DMS114 treated with DMSO at 0.1 percent for 48 hours (cell line): Measurements from ENCODE around the gene WNT4.
A peak's percentile ranks its signal among the peaks of the same experiment; 100 is the strongest.
"Not testable (repeated sequence)": the region's sequence is repeated elsewhere in the genome, so short reads cannot be mapped to it uniquely, and the experiment has no call there.

Source experiments
- DNase-seq: peaks from one replicate; lab custom pipeline; 2025; ENCODE audit not compliant: unreplicated experiment; lab: John Stamatoyannopoulos, UW

WNT4 gene

DNA sequence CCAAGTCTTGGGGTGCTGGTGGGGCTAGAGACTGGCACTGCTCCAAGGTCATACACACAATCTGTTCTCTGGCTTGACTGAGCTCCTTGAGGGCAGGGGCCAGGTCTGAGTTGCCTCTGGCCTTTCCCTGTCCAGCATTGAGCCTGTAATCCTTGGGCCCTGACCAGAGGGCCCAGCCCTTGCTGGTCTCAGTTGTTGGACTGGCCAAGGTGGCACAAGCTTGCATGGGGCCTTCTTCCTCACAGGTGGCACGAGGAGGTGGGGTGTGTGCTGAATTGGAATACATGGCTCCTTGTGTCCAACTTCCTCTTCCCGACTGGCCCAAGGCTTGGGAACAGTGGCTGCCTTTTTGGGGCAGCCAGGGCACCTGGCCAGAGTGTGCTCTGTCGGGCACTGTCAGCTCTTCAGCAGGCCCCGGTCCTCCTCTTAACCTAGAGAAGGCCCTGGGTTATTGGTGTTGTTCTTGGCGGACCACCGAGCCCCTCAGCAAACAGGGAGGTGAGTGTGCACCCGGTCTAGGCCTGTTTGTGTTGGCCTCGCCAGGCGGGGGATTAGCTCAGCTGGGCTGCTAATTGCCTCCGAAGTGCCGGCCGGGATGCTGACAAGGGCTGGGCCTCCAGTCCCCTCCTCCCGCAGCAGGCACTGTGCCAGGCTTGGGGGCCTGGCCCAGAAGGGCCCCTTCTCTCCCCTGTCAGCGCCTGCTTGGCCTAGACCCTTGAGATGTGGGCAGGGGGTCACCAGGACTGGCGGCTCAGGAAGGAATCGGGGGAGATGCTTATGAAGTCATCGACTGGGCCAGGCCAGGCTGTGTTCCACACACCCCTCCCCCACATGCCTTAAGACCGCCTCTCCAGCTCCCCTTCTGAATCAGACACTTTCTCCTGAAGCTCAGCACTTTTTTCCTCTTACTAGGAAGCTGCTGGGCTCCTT is 28.5 kb downstream of the WNT4 start:
- no peak for DNase-seq

DNA sequence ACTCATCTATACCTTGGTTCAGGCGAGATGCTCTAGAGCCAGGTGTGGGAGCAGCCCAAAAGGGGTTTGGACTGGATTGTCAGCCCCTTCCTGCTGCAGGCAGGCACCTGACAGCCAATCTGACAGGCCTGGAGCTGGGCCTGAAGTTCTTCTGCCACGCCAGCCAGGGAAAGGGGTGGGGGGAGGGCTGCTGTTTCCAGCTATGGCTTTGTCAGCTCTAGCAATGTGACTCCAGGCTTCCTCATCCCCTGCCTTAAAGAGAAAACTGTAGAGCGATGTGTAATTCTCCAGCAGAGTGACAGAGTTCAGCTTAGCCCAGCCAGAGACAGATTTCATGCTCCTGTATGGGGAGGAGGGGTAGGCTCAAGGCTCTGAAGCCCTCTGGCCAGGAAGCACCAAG is 30.3 kb downstream of the WNT4 start:
- no peak for DNase-seq

DNA sequence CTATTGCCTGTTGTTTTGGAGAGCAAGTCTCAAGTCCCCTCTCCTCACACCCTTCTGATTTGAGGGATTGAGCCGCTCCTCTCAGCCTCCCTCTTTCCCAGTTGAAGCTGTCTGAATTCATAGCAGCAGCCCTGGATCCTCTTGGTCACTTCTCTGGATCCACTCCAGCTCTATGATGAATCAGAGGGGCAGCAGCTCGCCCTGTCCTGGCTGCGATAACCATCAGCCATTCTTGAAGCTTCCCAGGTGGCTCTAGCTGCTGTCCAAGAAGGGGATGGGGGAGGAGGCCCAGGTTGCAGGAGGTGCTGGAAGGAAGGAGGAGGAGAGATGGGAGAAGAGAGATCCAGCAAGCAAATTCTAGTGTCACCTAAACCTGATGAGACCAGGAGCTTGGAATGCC is 31.3 kb downstream of the WNT4 start:
- no peak for DNase-seq

DNA sequence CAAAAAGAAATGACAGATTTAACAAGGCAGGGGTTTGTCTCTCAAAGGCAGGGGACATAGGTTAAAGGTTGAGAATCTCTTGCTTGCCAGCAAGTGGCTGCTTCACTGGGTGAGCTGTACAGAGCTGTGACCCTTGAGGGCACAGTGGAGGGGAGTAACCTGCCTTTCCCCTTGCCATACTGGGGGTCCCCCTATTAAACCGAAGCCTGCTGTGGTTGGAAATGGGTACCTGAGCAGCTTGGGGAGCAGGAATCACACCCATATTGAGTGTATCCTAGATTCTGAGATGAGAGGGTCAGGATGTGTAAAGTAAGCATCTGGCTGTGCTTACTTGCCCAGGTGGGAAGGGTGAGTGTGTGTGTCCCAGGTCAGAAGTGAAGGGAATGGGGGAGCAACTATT is 31.8 kb downstream of the WNT4 start:
- DNase-seq: no peak

DNA sequence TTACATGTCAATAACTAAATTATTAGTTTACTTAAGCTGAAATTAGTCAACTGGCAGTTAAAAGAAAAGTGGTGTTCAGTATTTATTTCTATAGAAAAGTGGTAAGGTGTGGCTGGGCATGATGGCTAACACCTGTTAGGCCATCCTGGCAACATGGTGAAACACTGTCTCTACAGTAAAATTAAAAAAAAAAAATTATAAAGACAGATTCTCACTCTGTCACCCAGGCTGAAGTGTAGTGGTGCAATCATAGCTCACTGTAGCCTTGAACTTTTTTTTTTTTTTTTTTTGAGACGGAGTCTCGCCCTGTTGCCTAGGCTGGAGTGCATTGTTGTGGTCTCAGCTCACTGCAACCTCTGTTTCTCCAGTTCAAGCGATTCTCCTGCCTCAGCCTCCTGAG is 32.9 kb downstream of the WNT4 start:
- no peak for DNase-seq

DNA sequence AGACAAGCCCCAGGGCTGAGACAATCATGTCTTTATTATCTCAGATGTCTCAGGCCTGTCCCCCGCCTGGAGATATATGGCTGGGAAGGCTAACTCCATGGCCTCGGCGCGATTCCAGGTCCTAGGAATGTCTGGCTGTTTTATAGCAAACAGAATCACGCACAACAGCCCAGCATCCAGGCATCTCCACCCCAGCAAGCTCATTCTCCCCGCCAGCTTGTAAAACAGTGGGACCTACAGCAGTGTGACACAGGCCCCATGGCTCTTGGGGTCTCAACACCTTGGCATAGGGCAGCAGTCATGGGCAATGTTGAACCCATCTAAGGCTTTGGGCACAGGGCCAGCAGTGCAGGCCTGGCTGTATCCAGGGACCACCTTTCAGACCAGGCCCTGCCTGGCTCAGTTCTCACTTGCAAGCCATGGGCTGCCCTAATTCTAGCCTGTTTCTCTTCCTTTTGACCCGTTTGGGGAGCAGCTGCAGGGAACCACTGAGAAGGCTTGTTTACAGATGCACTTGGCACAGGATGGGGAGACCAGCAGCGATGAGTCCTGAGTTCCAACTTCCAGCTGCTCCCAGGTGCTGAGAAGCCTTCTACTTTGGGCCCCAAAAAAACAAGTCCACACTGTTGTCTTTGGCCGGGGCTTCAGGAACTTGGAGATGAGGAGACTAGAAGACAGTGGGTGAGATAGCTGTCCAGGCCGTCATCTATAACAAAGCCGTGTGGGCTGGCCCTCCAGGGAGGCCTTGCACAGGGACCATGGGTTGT is 34.4 kb downstream of the WNT4 start:
- no peak for DNase-seq

DNA sequence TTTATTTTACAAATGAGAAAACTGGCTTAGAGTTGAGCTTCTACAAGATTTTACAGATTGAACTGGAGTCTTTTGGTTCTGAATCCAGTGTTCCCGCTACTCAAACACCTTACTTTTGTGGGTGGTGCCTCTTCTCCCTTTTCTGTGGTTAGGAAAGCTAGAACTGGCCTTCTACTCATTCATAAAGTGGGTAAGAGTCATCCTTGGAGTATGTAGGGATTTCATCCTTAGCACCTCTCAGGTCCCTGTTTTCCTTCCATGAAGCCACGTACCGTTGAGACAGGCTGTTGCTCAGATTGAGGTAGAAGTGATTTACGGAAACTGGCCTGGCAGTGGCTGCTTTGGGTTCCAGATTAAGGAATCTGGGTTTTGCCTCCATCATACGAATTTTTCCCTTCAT is 35.8 kb downstream of the WNT4 start:
- DNase-seq: no peak

DNA sequence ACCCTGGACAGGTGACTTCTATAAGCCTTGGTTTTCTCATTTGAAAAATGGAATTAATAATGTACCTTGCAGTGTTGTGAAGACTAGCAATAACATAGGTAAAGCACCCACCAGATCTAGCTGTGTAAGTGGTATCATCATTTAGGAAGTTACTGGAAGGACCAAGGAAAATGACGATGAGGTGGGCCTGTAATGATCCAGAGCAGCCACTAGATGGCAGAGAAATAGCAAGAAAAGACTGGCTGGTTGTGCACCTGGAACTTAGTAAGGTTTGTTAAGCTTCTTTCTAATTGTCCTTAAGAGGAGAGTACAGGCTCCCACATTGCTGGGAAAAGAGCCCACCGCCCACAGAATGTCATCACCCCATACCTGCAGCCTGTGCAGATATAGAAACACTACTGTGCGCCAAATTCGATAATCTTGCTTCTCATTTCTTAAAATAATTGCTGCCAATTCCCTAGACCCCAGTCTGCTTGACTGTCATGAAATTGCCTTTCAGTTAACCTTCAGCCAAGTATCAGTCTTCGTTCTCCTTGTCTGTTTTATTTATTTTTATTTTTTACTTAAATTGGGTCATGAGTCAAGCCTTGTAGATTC is 37.2 kb downstream of the WNT4 start:
- peak; percentile 55 for DNase-seq

DNA sequence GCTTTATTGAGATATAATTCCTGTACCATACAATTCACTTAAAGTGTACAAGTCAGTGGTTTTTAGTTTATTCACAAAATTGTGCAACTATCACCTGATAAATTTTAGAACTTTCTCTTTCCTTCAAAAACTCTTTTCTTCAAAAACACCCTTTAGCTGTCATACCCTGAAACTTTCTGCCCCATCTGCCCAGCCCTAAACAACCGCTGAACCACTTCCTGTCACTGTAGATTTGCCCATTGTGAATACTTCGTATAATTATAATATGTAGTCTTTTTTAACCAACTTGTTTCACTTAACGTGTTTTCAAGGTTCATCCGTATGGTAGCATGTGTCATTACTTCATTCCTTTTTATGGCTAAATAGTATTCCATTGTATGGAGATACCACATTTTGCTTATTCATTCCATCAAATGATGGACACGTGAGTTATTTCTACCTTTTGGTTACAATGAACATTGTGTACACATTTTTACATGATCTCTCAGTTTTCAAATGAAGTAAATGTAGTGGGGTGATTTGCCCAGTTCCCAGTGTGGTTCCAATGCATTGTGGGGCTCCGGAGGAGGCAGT is 37.9 kb downstream of the WNT4 start:
- no peak for DNase-seq

DNA sequence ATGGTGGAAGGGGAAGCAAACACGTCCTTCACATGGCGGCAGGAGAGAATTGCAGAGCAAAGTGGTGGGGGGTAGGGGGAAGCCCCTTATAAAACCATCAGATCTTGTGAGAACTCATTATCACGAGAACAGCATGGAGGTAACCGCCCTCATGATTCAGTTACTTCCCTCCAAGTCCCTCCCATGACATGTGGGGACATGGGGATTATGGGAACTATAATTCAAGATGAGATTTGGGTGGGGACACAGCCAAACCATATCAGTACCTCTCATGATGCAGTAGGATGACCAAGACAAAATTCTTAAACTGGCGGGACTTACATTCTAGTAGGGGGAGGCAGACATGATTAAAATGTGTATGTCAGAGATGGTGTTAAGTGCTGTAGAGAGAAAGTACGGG is 38.8 kb downstream of the WNT4 start:
- DNase-seq: no peak

DNA sequence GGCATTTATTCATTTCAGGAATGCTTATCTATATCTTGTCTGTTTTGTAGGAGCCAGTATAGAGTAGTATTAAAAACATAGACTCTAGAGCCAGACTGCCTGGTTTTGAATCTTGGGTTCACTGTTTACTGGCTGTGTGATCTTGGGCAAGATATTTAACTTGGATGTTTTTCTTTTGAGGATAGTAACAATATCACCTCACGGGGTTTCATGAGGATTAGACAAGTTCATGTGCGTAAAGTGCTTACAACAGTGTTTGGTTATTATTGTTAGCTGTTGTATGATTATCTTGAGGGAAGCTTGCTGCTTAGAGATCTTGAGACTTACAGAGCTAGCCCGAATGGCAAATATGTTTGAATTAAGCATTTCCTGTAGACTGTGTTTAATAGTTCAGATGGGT is 40.2 kb downstream of the WNT4 start:
- DNase-seq: no peak

DNA sequence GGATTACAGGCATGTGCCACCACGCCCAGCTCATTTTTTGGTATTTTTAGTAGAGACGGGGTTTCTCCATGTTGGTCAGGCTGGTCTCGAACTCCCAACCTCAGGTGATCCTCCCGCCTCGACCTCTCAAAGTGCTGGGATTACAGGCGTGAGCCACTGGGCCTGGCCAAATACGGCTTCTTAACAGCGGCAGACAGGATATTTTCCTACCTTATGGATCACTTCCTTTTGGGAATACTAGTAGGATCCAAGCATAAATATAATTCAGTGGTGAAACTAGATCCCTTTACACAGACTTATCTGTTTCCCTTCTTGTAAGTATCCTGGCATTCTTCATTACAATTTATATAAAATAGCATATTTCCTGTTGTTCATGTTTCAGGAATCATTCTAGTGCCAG is 40.9 kb downstream of the WNT4 start:
- DNase-seq: no peak

DNA sequence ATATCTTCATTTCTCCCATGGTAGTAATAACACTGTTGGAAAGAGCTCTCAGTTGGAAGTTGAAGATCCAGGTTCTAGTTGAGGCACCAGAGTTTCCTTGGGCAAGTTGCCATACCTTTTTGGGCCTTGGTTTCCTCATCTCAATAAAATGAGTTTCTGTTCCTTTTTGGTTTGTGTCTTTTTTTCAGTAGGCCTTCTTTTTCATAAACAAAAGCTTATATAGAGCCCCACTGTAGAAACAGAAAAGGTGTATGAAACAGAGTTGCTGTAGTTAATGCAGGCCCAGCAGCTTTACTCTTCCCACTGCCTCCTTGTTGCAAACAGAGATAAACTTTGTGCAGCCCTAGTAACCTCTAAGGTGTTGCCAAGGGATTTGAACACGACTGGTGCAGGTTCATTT is 41.7 kb downstream of the WNT4 start:
- DNase-seq: no peak

DNA sequence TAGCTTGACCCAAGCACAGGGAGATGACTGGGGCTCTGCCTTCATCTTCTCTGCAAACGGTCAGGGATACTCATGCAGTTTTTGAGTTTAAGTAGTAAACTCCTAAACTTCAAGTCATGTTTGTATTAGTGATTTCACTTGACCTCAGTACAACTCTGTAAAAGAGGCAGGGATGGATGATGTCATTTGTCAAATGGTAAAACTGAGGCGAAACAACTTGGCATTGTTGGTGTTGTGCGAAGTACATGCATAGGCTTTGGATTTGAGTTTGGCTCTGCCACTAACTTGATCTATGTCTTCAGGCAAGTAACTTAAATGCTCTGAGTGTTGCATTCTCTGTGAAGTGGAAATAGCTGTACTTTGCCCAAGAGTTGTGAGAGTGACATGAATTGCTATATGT is 42.7 kb downstream of the WNT4 start:
- no peak for DNase-seq

DNA sequence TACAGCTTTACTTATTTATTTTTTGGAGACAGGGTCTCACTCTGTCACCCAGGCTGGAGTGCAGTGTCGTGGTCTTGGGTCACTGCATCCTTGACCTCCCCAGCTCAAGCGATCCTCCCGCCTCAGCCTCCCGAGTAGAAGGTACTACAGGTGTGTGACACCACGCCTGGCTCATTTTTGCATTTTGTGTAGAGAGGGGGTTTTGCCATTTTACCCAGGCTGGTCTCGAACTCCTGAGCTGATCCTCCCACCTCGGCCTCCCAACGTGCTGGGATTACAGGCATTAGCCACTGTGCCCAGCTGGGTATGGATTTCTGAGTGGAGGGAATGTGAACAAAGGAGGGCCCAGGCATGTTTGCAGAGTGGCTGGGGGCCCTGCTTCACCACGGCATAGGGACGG is 44.1 kb downstream of the WNT4 start:
- DNase-seq: no peak

DNA sequence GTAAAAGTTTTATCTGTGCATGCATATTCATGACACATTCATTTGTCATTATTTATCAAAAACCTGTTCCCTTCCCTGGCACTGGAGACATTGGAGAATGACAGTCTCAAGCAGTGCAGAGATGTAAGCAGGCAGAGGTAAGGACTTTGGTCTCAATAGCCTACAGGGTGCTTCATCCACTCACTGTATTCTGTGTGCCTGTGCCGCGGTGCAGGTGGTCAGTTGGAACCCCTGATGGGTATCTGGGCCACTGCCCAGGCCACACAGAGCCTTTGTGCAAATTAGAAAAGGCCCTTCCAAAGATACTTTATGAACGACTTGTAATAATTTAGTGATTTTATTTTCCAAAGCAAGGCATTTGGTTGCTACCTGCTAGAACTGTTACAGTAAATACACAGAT is 46.4 kb downstream of the WNT4 start:
- no peak for DNase-seq

DNA sequence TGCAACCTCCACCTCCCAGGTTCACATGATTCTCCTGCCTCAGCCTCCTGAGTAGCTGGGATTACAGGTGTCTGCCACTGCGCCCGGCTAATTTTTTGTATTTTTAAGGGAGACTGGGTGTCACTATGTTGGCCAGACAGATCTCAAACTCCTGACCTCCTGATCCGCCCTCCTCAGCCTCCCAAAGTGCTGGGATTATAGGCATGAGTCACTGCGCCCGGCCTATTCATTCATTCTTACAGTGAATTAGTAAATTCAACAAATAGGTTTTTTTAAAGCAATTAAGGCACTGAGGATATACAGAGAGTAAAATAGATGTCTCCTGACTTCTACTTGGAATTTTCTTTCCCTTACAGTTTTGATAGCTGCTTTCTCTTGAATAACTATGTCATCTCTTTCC is 46.9 kb downstream of the WNT4 start:
- no peak for DNase-seq

DNA sequence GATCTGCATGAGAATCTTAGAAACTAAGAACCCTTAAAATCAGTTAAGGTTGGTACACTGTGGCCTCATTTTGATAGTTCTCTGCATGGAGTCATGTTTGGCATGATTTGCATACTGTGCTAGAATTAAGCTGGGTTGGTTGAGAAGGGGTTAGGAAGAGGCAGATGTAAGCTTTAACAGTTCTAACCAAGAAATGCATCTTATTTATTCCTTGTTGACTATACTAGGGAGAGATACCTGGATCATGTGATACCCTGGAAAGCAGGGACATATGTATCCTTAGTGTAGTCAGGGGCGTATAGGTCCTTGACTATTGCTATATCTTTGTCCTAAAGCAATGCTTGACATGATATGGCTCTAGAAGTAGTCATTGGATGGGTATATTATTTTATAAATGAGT is 49.4 kb downstream of the WNT4 start:
- DNase-seq: no peak

DNA sequence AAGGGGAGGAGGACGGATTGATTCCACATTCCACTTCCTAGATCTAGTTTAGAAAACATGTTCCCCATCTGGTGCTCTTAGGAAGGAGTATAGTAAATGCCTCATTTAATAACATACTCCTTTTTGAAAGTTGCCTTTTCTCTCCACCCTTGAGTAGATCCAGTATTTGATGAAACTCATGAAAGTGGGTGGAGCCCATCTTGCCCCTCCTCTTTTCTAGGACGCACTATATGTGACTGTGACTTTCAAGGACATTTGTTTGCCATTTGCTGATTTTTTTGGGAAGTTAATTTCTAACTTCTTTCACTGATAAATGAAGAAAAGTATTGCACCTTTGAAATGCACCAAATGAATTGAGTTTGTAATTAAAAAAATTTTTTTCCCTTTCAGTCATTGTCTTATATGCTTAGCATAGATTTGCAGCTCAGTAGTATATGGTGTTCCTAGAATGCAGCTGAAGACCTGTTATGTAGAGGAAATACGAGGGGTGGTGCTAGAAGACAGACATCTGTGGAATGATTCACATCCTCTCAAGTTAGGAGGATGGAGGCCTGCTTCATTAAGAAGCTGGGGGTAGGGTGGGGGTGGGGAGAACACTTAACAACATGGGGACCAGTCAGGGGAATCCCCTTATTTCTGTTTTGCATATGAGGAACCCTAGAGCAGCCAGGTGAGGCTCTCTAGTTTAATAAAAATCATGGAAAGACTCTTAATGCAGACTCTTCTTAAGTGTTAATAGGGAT is 50.7 kb downstream of the WNT4 start:
- DNase-seq: not testable (repeated sequence)

DNA sequence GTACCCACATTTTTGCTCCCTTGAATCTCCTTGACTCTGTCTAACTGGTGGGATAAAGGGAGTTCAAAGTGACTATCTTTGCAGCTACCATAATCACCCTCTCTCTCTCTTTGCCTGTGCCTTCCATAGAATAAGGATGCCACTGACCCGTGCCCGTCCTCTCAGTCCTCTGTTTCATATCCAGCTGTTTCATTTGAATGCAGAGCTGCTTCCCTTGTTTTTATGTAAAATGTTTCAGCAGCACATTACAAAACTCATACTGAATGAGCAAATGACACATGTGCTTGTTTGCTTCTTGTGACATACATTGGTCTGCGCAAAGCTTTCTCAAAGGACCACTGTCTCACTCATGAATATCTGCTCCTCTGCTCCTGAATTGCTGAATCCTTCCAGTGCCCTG is 52.0 kb downstream of the WNT4 start:
- DNase-seq: no peak

DNA sequence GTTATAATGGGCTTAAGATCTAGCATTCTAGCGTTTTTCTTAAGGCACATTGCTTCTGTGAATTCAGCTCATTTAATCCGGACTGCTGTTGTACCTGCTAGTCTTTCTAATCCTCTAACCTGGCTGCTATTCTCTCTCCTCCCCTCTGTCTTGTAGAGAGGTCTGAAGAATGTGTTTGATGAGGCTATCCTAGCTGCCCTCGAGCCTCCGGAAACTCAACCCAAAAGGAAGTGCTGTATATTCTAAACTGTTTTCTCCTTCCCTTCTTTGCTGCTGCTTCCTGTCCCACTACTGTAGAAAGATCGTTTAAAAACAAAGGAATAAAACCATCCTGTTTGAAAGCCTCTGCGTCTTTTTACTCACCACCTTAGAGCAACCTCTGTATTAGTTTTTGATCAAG is 53.1 kb downstream of the WNT4 start:
- DNase-seq: no peak
